Activated CD4-positive, alpha-beta T cell treated with anti-CD3 and anti-CD28 coated beads, Interleukin-2, Interleukin-4, amounts not matched to agents 100 ng/mL and 50 ng/mL, durations not matched to agents 16 hours and 8 hours (primary cell): Measurements from ENCODE around the gene CD19.

ENCODE experiments used
- DNase-seq: peaks from one replicate; pipeline ENCODE4 v3.0.0-alpha.2; 2020; ENCODE audit warnings: low spot score

Gene CD19

GRCh38 chr16:28982418-28982817, 50.6 kb downstream of the CD19 start:
- no peak for DNase-seq

GRCh38 chr16:28982949-28983348, 51.2 kb downstream of the CD19 start:
- no peak for DNase-seq

DNA sequence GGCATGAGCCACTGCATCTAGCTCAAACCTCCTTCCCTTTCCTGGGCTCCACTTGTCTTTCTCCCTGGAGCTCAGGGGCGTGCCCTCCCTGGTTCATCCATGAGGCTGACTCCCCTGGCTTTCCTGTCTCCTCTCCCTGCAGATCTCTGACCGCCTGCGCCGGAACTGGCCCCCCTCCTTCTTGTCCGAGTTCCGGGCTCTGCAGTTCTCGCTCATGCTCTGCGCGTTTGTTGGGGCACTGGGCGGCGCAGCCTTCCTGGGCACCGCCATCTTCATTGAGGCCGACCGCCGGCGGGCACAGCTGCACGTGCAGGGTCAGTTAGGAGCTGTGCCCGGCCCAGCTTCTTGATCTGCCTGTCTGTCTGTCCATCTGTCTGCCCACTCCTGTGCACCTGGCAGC, 51.9 kb downstream of the CD19 start:
- no peak for DNase-seq

GRCh38 chr16:28984091-28984490, 52.3 kb downstream of the CD19 start:
- DNase-seq: no peak

- DNase-seq: peak; percentile 79
Measured at GRCh38 chr16:28984619-28985135, 52.9 kb downstream of the CD19 start, which contains the start of gene LAT. LAT (plus strand) TSS chr16:28985052; CDS start chr16:28985418, 366 bp downstream.

- no peak for DNase-seq
Measured at GRCh38 chr16:28985211-28986041, 53.7 kb downstream of the CD19 start.

DNA sequence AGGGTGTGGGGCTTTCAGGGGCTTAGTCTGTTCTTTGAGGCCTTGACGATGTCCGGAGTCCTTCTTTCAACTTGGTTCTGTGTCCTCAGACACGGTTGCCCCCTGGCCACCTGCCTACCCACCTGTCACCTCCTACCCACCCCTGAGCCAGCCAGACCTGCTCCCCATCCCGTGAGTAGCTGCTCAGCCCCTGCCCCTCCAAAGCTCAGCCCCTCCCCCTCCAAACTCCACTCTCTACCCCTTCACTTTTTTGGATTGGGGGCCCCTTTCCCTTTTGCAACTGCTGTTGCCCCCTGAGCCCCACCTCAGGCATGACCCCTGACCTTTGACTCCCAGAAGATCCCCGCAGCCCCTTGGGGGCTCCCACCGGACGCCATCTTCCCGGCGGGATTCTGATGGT, 54.3 kb downstream of the CD19 start:
- no peak for DNase-seq

DNA sequence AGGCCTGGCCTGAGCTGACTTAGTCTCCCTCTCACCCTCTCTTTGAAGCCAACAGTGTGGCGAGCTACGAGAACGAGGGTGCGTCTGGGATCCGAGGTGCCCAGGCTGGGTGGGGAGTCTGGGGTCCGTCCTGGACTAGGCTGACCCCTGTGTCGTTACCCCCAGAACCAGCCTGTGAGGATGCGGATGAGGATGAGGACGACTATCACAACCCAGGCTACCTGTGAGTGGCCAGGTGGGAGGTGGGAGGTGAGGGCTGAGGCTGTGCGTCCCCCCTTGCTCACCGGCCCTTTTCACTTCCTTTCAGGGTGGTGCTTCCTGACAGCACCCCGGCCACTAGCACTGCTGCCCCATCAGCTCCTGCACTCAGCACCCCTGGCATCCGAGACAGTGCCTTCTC, 54.7 kb downstream of the CD19 start:
- DNase-seq: no peak

- DNase-seq: no peak
Measured at GRCh38 chr16:28987170-28987853, 55.5 kb downstream of the CD19 start.
